Keratinocyte (primary cell): ENCODE measurements around the gene ERC2. TPM values are rescaled to one million over a fixed set of nuclear protein-coding genes. Genes with fewer than 3 reads are reported as not detected.

Experiments used
- DNase-seq: peaks from one replicate; pipeline ENCODE4 v3.0.0-alpha.2; 2011; ENCODE audit warnings: low read depth, missing footprints, low spot score
- FAIRE-seq: peaks from 2 replicates; lab custom pipeline; 2011; peaks lifted over from hg19 to GRCh38; lab: Jason Lieb, UNC
- H2AFZ ChIP-seq: 2 replicates; pipeline ENCODE4 v1.6.0; 2012; ENCODE audit warnings: low read length, control low read depth, inconsistent platforms; ENCODE audit not compliant: control insufficient read depth
- H3K27ac ChIP-seq: 2 replicates; pipeline ENCODE4 v1.5.1; 2011; ENCODE audit warnings: low read length; ENCODE audit not compliant: control insufficient read depth, insufficient read depth
- H3K27me3 ChIP-seq: 3 replicates; pipeline ENCODE4 v1.6.0; 2011; ENCODE audit warnings: low read length; ENCODE audit not compliant: control insufficient read depth, insufficient read depth; ENCODE audit errors: extremely low read depth
- H3K36me3 ChIP-seq, 2 experiments: 2 replicates in 1 of 2; 3 replicates in 1 of 2; pipeline ENCODE4 v1.5.1; 2011; ENCODE audit warnings: low read length in 2 of 2, mild to moderate bottlenecking in 1 of 2; ENCODE audit not compliant: control insufficient read depth in 2 of 2, insufficient read depth in 2 of 2; ENCODE audit errors: extremely low read depth in 1 of 2
- H3K4me1 ChIP-seq: 3 replicates; pipeline ENCODE4 v1.5.1; 2011; ENCODE audit warnings: low read length; ENCODE audit not compliant: control insufficient read depth, insufficient read depth; ENCODE audit errors: extremely low read depth
- H3K4me2 ChIP-seq: 3 replicates; pipeline ENCODE4 v1.6.0; 2011; ENCODE audit warnings: low read depth, low read length; ENCODE audit not compliant: control insufficient read depth, insufficient read depth; ENCODE audit errors: extremely low read depth
- H3K4me3 ChIP-seq, 3 experiments: fragments of 200-600 bp in 1 of 3; sonication (generic) in 1 of 3; 2 replicates in 2 of 3; 3 replicates in 1 of 3; pipeline ENCODE4 v1.5.1; 2011 to 2016; ENCODE audit warnings: low read length in 3 of 3, mild to moderate bottlenecking in 3 of 3, control low read depth in 2 of 3, inconsistent platforms in 1 of 3, low read depth in 1 of 3, mixed read lengths in 1 of 3, mixed run types in 1 of 3, moderate library complexity in 1 of 3; ENCODE audit not compliant: control insufficient read depth in 2 of 3, insufficient read depth in 2 of 3; ENCODE audit errors: extremely low read depth in 1 of 3
- H3K79me2 ChIP-seq: 2 replicates; pipeline ENCODE4 v1.6.0; 2012; ENCODE audit warnings: low read length; ENCODE audit not compliant: control insufficient read depth, insufficient read depth
- H3K9ac ChIP-seq: 3 replicates; pipeline ENCODE4 v1.6.0; 2011; ENCODE audit warnings: low read length; ENCODE audit not compliant: control insufficient read depth, insufficient read depth; ENCODE audit errors: extremely low read depth
- H3K9me1 ChIP-seq: 3 replicates; pipeline ENCODE4 v1.6.0; 2011; ENCODE audit warnings: low read length; ENCODE audit not compliant: control insufficient read depth, insufficient read depth; ENCODE audit errors: extremely low read depth
- H3K9me3 ChIP-seq: 2 replicates; pipeline ENCODE4 v1.5.1; 2012; ENCODE audit warnings: low read depth, low read length; ENCODE audit not compliant: control insufficient read depth
- H4K20me1 ChIP-seq: 3 replicates; pipeline ENCODE4 v1.6.0; 2011; ENCODE audit warnings: low read length; ENCODE audit not compliant: control insufficient read depth, insufficient read depth; ENCODE audit errors: extremely low read depth
- CTCF ChIP-seq, 3 experiments: IDR thresholded peaks in 1 of 3; conservative IDR thresholded peaks in 1 of 3; optimal IDR thresholded peaks in 1 of 3; 2 replicates in 2 of 3; 3 replicates in 1 of 3; pipeline versions ENCODE3 to v1.5.1; 2011; ENCODE audit warnings: low read length in 3 of 3, mild to moderate bottlenecking in 3 of 3, moderate library complexity in 2 of 3, control low read depth in 1 of 3, inconsistent platforms in 1 of 3; ENCODE audit not compliant: insufficient read depth in 2 of 3; ENCODE audit errors: extremely low read depth in 1 of 3
- EZH2 ChIP-seq: IDR thresholded peaks from one replicate; pipeline ENCODE4 v1.6.1; 2012; ENCODE audit warnings: inconsistent platforms, mild to moderate bottlenecking, low read length, moderate library complexity
- dilution Hi-C: fragments of 300-500 bp; cut with MboI; formaldehyde crosslinking; loops from one replicate; pipeline ENCODE4 v1.7.0; 2020; ENCODE audit warnings: low sequenced_read_pairs; ENCODE audit not compliant: extremely low pct_ligation_motif_present
- polyA plus RNA-seq, 5 experiments: library from polyadenylated mRNA; depleted of rRNA in 3 of 5; stranded (reverse) in 3 of 5; stranded (forward) in 1 of 5; unstranded in 1 of 5; fragments of >200 nt; gene quantifications; 1 replicate in 1 of 5; 2 replicates in 3 of 5; 3 replicates in 1 of 5; pipeline versions ENCODE4 v1.2.1 to v1.2.3, GENCODE V29; 2011 to 2012; ENCODE audit warnings: missing spikeins in 2 of 5, low read depth in 1 of 5, low replicate concordance in 1 of 5

Gene ERC2
- polyA plus RNA-seq, 1 donor (not counting 4 experiments of a cell fraction or from before 2014, with no cell fraction given) = 0.08 TPM

- FAIRE-seq = no peak
These were observed 164.2 kb downstream of the ERC2 start for GRCh38 chr3:56304069-56304468.

GRCh38 chr3:56303487-56303886, 164.8 kb downstream of the ERC2 start:
- H3K9ac ChIP-seq = no peak overlapping the region
- H3K36me3 ChIP-seq = no peaks in the 10 kb centered on the region
- H4K20me1 ChIP-seq = no peaks in the 10 kb centered on the region
- DNase-seq = no peak
- no peak for FAIRE-seq
- H3K4me3 ChIP-seq = no peak overlapping the region
- H3K9me3 ChIP-seq = no peaks in the 10 kb centered on the region
- no peak overlapping the region for H3K27ac ChIP-seq
- no peaks in the 10 kb centered on the region for H3K4me1 ChIP-seq
- H3K27me3 ChIP-seq = no peaks in the 10 kb centered on the region
- H2AFZ ChIP-seq = no peak overlapping the region
- H3K79me2 ChIP-seq = no peaks in the 10 kb centered on the region
- TF ChIP-seq EZH2 (no peak), CTCF (optimal IDR thresholded peaks at IDR 0.05 in 1 of 3, IDR thresholded peaks at IDR 0.05 in 1 of 3, conservative IDR thresholded peaks at IDR 0.05 in 1 of 3; ENCODE audit: extremely low read depth in 1 of 3, insufficient read depth in 2 of 3, low read length in 3 of 3) (peak; percentile 42 to 52 (median 50))
- H3K9me1 ChIP-seq = no peaks in the 10 kb centered on the region
- no peak overlapping the region for H3K4me2 ChIP-seq
- dilution Hi-C loops = no loop called here

More at GRCh38 chr3:56304069-56304468, 164.2 kb downstream of the ERC2 start:
- Histone ChIP-seq H2AFZ (no peak overlapping the region), H3K4me3 (no peak overlapping the region), H3K9ac (no peak overlapping the region), H3K27me3 (no peaks in the 10 kb centered on the region), H3K27ac (no peak overlapping the region), H3K79me2 (no peaks in the 10 kb centered on the region), H3K9me3 (no peaks in the 10 kb centered on the region), H3K4me2 (no peak overlapping the region), H4K20me1 (no peaks in the 10 kb centered on the region), H3K36me3 (no peaks in the 10 kb centered on the region), H3K4me1 (no peaks in the 10 kb centered on the region), H3K9me1 (no peaks in the 10 kb centered on the region)
- DNase-seq = no peak
- TF ChIP-seq EZH2 (no peak), CTCF (optimal IDR thresholded peaks at IDR 0.05 in 1 of 3, IDR thresholded peaks at IDR 0.05 in 1 of 3, conservative IDR thresholded peaks at IDR 0.05 in 1 of 3; ENCODE audit: extremely low read depth in 1 of 3, insufficient read depth in 2 of 3, low read length in 3 of 3) (no peak)
- dilution Hi-C loops = no loop called here
